ENCODE measurements around the gene EML4. TPM values are rescaled to one million over a fixed set of nuclear protein-coding genes. Genes with fewer than 3 reads are reported as not detected.
A peak's percentile ranks its signal among the peaks of the same experiment; 100 is the strongest.

Gene EML4
- total and polyA plus RNA-seq, 2 of the 13 experiments (the other 11 are each of a cell fraction or from before 2014, with no cell fraction given), result 243 to 476 TPM

DNA sequence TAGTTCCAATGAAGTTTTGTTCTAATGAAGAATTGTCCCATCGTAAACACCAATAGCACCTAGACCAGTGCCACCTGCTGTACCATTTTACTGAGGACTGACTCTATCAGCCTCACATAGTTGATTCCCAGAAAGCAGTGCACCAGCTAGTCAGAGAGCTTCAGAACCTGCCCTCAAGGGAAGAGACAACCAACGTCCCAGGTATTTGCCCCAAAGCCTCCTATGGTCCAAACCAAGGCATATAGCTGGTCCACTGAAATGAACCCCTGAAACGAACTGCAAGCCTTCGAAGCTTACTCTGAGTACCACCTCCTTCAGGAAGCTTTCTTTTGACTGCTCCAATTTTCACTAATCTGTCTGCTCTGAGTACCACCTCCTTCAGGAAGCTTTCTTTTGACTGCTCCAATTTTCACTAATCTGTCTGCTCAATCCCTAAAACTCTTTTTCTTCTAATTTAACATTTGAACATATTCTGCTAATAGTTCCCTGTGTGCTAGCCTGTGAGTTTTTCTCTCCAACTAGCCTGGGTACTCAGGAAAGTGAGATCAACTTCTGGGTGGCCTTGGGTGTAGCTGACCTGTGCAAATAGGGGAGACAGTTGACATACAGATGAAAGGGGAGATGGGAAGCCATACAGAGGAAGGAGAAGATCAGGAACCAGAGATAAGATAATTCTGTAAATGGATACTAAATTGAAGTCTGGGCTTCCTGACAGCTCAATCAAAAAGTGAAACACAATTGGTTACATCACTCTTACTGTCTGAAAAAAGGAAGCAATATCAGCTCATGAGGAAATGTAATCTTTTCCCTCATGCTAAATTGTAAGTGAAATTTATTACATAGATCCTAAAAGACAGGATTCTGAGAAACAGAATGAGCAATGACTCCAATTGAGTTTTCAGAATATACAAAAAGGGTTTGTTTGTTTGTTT, 33.5 kb upstream of the EML4 start (continued):
- TF ChIP-seq, protein P1, sequence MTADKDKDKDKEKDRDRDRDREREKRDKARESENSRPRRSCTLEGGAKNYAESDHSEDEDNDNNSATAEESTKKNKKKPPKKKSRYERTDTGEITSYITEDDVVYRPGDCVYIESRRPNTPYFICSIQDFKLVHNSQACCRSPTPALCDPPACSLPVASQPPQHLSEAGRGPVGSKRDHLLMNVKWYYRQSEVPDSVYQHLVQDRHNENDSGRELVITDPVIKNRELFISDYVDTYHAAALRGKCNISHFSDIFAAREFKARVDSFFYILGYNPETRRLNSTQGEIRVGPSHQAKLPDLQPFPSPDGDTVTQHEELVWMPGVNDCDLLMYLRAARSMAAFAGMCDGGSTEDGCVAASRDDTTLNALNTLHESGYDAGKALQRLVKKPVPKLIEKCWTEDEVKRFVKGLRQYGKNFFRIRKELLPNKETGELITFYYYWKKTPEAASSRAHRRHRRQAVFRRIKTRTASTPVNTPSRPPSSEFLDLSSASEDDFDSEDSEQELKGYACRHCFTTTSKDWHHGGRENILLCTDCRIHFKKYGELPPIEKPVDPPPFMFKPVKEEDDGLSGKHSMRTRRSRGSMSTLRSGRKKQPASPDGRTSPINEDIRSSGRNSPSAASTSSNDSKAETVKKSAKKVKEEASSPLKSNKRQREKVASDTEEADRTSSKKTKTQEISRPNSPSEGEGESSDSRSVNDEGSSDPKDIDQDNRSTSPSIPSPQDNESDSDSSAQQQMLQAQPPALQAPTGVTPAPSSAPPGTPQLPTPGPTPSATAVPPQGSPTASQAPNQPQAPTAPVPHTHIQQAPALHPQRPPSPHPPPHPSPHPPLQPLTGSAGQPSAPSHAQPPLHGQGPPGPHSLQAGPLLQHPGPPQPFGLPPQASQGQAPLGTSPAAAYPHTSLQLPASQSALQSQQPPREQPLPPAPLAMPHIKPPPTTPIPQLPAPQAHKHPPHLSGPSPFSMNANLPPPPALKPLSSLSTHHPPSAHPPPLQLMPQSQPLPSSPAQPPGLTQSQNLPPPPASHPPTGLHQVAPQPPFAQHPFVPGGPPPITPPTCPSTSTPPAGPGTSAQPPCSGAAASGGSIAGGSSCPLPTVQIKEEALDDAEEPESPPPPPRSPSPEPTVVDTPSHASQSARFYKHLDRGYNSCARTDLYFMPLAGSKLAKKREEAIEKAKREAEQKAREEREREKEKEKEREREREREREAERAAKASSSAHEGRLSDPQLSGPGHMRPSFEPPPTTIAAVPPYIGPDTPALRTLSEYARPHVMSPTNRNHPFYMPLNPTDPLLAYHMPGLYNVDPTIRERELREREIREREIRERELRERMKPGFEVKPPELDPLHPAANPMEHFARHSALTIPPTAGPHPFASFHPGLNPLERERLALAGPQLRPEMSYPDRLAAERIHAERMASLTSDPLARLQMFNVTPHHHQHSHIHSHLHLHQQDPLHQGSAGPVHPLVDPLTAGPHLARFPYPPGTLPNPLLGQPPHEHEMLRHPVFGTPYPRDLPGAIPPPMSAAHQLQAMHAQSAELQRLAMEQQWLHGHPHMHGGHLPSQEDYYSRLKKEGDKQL (CRISPR knock-in tag; IDR thresholded peaks at IDR 0.05; ENCODE audit: low read depth), result peak; percentile 93
- TF ChIP-seq ZNF274 (CRISPR knock-in tag; IDR thresholded peaks at IDR 0.05), result no peak
- TF ChIP-seq NFKB2 (CRISPR knock-in tag; IDR thresholded peaks at IDR 0.05; ENCODE audit: borderline replicate concordance), result no peak
- no peak for TF ChIP-seq HNRNPUL1 (IDR thresholded peaks at IDR 0.05; ENCODE audit: low read depth, low read length)
- TF ChIP-seq RFX3 (CRISPR knock-in tag; IDR thresholded peaks at IDR 0.05), result no peak
- TF ChIP-seq PHF5A (CRISPR knock-in tag; IDR thresholded peaks at IDR 0.05; ENCODE audit: low read depth, unreplicated experiment), result peak; percentile 90
- TF ChIP-seq ZNF724P (CRISPR knock-in tag; IDR thresholded peaks at IDR 0.05; ENCODE audit: borderline replicate concordance), result no peak
- TF ChIP-seq GLI4 (CRISPR knock-in tag; IDR thresholded peaks at IDR 0.05; ENCODE audit: borderline replicate concordance), result 0 out of 2 replicates have a peak, but pooled peaks have one; percentile 39
- no peak for TF ChIP-seq ZNF33A (CRISPR knock-in tag; IDR thresholded peaks at IDR 0.05; ENCODE audit: borderline replicate concordance)
- TF ChIP-seq KAT8 (CRISPR knock-in tag; IDR thresholded peaks at IDR 0.05), result peak; percentile 86
- peak; percentile 97 for TF ChIP-seq MEIS1 (CRISPR knock-in tag; IDR thresholded peaks at IDR 0.05; ENCODE audit: borderline replicate concordance)
- TF ChIP-seq ZNF101 (CRISPR knock-in tag; IDR thresholded peaks at IDR 0.05; ENCODE audit: borderline replicate concordance, low read depth), result no peak
- TF ChIP-seq, protein P2, sequence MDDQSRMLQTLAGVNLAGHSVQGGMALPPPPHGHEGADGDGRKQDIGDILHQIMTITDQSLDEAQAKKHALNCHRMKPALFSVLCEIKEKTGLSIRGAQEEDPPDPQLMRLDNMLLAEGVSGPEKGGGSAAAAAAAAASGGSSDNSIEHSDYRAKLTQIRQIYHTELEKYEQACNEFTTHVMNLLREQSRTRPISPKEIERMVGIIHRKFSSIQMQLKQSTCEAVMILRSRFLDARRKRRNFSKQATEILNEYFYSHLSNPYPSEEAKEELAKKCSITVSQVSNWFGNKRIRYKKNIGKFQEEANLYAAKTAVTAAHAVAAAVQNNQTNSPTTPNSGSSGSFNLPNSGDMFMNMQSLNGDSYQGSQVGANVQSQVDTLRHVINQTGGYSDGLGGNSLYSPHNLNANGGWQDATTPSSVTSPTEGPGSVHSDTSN (CRISPR knock-in tag; IDR thresholded peaks at IDR 0.05; ENCODE audit: borderline replicate concordance), result no peak
- peak; percentile 80; the same call in 1 of the 2 replicates for TF ChIP-seq RELA (CRISPR knock-in tag; IDR thresholded peaks at IDR 0.05)
- no peak for TF ChIP-seq GZF1 (CRISPR knock-in tag; IDR thresholded peaks at IDR 0.05)
- 0 out of 2 replicates have a peak, but pooled peaks have one; percentile 14 for TF ChIP-seq NFYB (CRISPR knock-in tag; IDR thresholded peaks at IDR 0.05)
- TF ChIP-seq FOSL1 (CRISPR knock-in tag; IDR thresholded peaks at IDR 0.05; ENCODE audit: borderline replicate concordance), result peak; percentile 53; the same call in 1 of the 2 replicates
- TF ChIP-seq BORCS8-MEF2B (CRISPR knock-in tag; IDR thresholded peaks at IDR 0.05), result no peak
- TF ChIP-seq, protein P3, sequence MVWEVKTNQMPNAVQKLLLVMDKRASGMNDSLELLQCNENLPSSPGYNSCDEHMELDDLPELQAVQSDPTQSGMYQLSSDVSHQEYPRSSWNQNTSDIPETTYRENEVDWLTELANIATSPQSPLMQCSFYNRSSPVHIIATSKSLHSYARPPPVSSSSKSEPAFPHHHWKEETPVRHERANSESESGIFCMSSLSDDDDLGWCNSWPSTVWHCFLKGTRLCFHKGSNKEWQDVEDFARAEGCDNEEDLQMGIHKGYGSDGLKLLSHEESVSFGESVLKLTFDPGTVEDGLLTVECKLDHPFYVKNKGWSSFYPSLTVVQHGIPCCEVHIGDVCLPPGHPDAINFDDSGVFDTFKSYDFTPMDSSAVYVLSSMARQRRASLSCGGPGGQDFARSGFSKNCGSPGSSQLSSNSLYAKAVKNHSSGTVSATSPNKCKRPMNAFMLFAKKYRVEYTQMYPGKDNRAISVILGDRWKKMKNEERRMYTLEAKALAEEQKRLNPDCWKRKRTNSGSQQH (CRISPR knock-in tag; IDR thresholded peaks at IDR 0.05; ENCODE audit: low read depth), result no peak
- TF ChIP-seq, protein P4, sequence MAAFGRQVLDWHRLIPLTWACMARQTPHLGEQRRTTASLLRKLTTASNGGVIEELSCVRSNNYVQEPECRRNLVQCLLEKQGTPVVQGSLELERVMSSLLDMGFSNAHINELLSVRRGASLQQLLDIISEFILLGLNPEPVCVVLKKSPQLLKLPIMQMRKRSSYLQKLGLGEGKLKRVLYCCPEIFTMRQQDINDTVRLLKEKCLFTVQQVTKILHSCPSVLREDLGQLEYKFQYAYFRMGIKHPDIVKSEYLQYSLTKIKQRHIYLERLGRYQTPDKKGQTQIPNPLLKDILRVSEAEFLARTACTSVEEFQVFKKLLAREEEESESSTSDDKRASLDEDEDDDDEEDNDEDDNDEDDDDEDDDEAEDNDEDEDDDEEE (CRISPR knock-in tag; IDR thresholded peaks at IDR 0.05), result no peak

Measured in HepG2 (cell line).